Astrocyte (in vitro differentiated cells and primary cell): ENCODE data around the gene RTN4RL2.

Source experiments
- CTCF ChIP-seq: IDR thresholded peaks from 2 replicates; pipeline ENCODE4 v1.5.1; 2011; ENCODE audit warnings: low read depth, mild to moderate bottlenecking, inconsistent platforms, low read length, moderate library complexity; ENCODE audit not compliant: insufficient read depth
- EZH2 ChIP-seq: IDR thresholded peaks from 2 replicates; pipeline ENCODE4 v1.6.1; 2012; ENCODE audit warnings: mild to moderate bottlenecking, low read length, inconsistent platforms; ENCODE audit not compliant: insufficient read depth

DNA sequence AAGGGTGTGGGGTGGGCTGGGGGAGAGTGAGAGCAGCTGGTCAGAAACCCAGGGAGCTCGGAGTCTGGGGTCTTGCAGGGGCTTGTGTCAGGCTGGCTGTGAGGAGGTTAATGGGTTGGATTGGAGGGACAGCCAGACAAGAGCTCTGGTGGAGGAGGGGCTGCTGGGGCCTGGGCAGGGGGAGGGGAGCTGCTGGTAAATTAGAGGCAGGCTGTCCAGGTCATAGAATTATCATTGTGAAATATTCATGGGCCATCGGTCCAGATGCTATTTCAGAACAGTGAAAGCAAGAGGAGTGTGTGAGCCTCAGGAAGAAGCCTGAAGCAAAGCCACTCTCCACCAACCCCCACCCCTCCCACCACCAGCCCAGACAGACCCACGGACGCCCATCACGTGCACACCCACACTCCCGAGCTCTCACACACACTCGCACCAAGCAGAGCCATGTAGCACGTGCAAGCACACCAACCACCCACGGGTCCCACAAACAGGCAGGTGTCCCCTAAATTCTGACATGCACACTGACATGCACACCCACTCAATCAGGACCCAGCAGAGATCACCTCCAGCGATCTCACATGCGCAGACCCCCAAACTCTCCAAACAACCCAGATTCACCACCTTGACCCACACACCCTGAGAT, 18.8 kb downstream of the RTN4RL2 start:
- TF ChIP-seq EZH2 (no peak), CTCF (no peak)
